HG03469 (cell line): ENCODE results near the gene GSX2.
A peak's percentile ranks its signal among the peaks of the same experiment; 100 is the strongest.

Experiments used
- ATAC-seq: cut with Tn5 transposase; IDR thresholded peaks from one replicate; pipeline ENCODE4 v1.9.1; 2021; ENCODE audit warnings: mild to moderate bottlenecking, moderate library complexity, moderate number of reproducible peaks; ENCODE audit not compliant: unreplicated experiment

The GSX2 gene

GRCh38 chr4:54076673-54077072 lies 23.3 kb upstream of the GSX2 start:
- ATAC-seq = no peak

GRCh38 chr4:54077812-54078211 lies 22.2 kb upstream of the GSX2 start:
- no peak for ATAC-seq

GRCh38 chr4:54082168-54082567 lies 17.8 kb upstream of the GSX2 start:
- ATAC-seq = no peak

GRCh38 chr4:54085284-54085683 lies 14.7 kb upstream of the GSX2 start:
- no peak for ATAC-seq

GRCh38 chr4:54089875-54090274 lies 10.1 kb upstream of the GSX2 start:
- ATAC-seq = no peak

- ATAC-seq = no peak
Observed at GRCh38 chr4:54090404-54090803, 9.6 kb upstream of the GSX2 start.

- peak; percentile 49 for ATAC-seq
Observed at GRCh38 chr4:54090804-54091623, 8.9 kb upstream of the GSX2 start.

GRCh38 chr4:54091637-54092404 lies 8.1 kb upstream of the GSX2 start:
- ATAC-seq = peak; percentile 58

- ATAC-seq = no peak
Observed at GRCh38 chr4:54092405-54093323, 7.3 kb upstream of the GSX2 start.

- ATAC-seq = no peak
Observed at GRCh38 chr4:54093324-54094240, 6.4 kb upstream of the GSX2 start.

- no peak for ATAC-seq
Observed at GRCh38 chr4:54094451-54094850, 5.5 kb upstream of the GSX2 start.

- no peak for ATAC-seq
Observed at GRCh38 chr4:54095110-54095825, 4.7 kb upstream of the GSX2 start.

- ATAC-seq = no peak
Observed at GRCh38 chr4:54096295-54096962, 3.5 kb upstream of the GSX2 start.

GRCh38 chr4:54097152-54097551 lies 2.8 kb upstream of the GSX2 start:
- no peak for ATAC-seq

GRCh38 chr4:54098375-54098774 lies 1.6 kb upstream of the GSX2 start:
- no peak for ATAC-seq

- no peak for ATAC-seq
Observed at GRCh38 chr4:54099287-54099747, 646 bp upstream of the GSX2 start.

GRCh38 chr4:54100595-54101189 lies 729 bp downstream of the GSX2 start:
- no peak for ATAC-seq
